CD4-positive, alpha-beta T cell treated with Interleukin-15 for 4 hours (primary cell): Measurements from ENCODE around the gene AKT3.
A peak's percentile ranks its signal among the peaks of the same experiment; 100 is the strongest.
"Not testable (repeated sequence)": the region's sequence is repeated elsewhere in the genome, so short reads cannot be mapped to it uniquely, and the experiment has no call there.

Source experiments
- DNase-seq: peaks from one replicate; pipeline ENCODE4 v3.0.0-alpha.2; 2020; ENCODE audit warnings: low spot score

Gene AKT3

DNA sequence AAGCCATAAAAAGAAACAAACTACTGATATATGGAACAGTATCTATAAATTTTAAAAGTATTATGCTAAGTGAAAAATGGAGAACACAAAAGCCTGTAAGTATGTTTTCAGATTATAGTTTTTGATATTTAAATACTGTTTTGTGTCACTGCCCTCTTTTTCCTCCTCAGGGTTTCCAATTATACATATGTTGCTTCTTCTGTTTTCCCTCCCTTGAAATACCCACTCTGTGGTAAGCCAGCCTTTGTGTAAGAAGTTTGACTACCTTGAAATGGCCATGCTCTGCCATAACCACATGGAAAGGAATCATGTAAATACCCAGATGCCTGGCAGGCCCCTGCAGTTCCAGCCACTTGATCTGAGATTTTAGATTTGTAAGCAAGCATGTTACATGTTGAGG is 248.3 kb downstream of the AKT3 start:
- no peak for DNase-seq

DNA sequence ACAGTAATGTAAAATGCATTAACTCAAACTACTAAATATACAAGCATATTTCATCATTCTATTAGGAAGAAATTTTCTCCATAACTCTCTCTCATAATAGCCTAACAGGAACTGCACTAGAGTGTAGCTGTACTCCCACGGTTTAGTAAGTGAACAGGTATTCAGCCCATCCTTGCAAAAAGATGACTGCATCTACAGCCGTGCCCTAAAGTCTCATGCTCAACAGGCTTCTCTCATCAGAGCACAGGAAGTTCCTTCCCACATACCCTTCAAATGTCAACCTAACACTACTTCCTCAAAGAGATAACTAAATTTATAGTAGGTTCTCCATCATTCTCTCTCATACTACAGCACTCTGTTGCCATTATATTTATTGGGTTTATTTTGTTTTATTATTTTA is 251.6 kb downstream of the AKT3 start:
- peak; percentile 48 for DNase-seq

DNA sequence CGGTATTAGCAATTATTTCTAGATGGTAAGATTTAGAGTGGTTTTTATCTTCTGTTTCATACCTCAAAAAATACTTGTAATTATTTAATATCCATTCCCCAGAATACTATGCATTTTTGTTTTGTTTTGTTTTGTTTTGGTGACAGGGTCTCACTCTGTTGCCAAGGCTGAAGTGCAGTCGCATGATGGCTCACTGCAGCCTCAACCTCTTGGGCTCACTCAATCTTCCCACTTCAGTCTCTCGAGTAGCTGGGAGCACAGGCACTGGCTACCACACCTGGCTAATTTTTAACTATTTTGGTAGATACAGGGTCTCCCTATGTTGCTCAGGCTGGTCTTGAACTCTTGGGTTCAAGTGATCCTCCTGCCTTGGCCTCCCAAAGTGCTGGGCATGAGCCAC is 252.7 kb downstream of the AKT3 start:
- peak; percentile 28 for DNase-seq

DNA sequence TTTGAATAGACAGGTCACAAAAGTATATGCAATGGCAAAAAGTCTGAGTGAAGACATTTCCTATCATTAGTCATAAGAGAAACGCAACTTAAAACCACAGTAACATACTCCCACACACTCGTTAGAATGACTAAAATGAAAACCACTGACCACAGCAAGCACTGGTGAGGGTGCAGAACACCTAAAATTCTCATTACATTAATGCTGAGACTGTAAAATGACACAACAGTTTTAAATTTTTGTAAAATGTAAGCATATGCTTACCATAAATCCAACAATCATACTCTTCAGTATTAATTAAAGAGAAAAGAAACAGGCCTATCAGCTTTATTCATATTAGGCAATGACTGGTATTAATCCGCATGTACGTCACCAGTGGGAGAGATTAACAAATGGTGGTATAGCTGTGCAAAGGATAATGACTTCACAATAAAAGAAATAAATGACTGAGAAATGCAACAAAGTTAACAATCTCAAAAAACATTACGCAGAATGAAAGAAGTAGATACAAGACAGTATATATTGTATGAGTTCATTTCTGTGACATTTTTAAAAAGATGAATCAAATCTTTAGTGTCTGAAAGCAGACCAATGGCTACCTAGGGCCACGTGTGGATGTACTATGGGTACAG is 253.5 kb downstream of the AKT3 start:
- peak; percentile 70 for DNase-seq

DNA sequence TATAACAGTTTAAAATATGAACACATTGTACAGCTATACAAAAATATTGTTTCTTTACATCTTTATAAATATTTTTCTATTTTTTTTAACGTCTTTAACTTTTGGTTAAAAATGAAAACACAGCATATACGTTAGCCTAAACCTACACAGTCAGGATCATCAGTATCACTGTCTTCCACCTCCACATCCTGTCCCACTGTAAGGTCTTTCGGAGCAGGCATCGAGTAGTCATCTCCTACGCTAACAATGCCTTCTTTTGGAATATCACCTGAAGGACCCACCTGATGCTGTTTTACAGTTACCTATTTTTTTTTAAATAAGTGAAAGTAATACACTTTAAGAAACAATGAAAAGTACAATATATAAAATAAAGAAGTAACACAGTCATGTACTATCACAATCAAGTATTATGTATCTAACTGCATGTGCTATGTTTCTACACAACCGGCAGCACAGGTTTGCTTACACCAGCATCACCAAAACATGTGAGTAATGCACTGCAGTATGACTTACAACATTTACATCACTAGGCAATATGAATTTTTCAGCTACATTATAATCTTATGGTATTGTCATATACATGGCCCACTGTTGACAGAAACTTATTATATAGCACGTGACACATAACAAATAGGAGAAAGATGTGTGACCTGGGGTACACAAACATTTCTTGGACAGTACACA is 254.4 kb downstream of the AKT3 start:
- peak; percentile 42 for DNase-seq

DNA sequence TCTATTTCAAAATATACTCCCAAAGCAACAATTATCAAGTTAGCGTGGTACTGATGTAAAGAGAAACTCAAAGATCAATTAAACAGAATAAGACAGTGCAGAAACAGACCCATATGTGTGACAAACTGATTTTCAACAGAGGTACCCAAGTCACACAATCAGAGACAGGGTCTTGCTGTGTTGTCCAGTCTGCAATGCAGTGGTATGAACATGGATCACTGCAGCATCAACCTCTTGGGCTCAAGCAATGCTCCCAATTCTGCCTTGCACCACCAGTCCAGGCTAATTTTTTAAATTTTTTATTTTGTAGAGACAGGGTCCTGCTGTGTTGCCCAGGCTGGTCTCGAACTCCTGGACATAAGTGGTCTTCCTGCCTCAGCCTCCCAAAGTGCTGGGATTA is 255.6 kb downstream of the AKT3 start:
- no peak for DNase-seq

DNA sequence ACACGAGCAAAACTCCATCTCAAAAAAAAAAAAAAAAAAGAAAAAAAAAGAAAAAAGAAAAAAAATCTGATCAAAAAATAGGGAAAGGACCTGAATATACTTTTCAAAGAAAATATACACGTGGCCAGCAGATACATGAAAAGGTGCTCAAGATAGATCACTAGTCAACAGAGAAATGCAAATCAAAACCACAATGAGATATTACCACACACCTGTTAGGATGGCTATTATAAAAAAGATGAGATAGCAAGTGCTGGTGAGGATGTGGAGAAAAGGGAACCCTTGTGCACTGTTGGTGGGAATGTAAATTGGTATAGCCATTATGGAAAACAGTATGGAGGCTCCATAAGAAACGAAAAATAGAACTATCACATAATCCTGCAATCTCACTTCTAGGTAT is 260.8 kb downstream of the AKT3 start:
- DNase-seq, result not testable (repeated sequence)

DNA sequence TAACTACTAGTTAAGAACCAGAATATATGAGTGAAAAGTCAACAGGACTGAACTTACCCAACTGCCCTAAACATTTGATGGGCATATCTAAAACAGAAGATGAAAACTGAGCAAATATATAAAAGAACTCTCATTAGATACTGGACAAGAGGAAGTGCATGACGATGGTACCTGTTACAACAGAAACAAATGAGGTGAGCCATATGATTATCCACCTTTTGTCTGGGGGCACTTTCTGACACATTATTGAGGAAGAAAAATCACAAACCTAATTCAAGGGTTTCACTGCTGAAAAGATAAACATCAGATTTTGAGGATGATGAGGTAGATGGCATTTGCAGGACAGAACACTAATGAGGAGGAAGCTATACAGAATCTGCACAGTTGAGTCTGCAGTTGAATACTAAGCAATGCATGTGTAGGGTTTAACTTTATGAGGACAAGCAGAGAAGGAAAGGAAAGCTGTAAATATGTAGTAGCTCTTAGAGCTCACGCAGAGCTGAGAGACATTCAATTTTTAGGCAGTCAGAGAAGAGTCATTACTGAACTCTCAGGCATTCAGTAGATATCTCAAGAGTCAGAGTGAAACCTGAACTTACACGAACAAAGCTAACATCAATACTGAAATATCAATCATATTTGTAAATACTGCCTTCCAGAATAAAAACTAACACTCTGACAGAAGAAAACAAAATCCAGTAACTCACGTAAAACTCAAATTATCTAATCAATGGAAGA is 262.1 kb downstream of the AKT3 start:
- DNase-seq, result no peak

DNA sequence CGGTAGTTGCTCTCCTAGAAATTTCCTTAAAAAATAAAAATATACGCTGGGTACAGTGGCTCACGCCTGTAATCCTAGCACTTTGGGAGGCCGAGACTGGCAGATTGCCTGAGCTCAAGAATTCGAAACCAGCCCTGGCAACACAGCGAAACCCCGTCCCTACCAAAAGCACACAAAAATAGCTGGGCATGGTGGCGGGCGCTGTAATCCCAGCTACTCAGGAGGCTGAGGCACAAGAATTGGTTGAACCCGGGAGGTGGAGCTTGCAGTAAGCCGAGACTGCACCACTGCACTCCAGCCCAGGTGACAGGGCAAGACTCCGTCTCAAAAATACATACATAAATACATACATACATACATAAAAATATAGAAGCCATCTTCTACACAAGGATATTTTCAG is 262.8 kb downstream of the AKT3 start:
- DNase-seq, result no peak

DNA sequence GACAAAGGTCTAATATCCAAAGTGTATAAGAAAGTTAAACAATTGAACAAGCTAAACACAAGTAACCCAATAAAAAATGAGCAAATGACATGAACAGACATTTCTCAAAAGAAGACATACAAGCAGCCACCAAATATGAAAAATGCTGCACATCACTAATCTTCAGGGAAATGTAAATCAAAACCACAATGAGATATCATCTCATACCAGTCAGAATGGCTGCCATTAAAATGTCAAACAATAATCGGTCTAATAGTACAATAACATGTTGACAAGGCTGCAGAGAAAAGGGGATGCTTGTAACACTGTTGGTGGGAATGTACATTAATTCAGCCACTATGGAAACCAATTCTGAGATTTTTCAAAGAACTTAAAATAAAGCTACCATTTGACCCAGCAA is 264.1 kb downstream of the AKT3 start:
- no peak for DNase-seq

DNA sequence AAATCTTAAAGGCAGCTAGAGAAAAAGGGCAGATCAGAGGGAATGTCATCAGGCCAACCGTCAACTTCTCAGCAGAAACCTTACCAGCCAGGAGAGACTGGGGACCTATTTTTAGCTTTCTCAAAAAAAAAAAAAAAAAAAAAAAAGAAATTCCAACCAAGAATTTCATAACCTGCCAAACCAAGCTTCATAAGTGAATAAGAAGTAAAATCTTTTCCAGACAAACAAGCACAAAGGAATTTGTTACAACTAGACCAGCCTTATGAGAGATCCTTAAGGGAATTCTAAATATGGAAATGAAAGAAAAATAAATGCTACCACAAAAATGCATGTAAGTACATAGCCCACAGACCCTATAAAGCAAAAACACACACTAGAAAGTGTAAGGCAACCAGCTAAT is 267.7 kb downstream of the AKT3 start:
- no peak for DNase-seq

DNA sequence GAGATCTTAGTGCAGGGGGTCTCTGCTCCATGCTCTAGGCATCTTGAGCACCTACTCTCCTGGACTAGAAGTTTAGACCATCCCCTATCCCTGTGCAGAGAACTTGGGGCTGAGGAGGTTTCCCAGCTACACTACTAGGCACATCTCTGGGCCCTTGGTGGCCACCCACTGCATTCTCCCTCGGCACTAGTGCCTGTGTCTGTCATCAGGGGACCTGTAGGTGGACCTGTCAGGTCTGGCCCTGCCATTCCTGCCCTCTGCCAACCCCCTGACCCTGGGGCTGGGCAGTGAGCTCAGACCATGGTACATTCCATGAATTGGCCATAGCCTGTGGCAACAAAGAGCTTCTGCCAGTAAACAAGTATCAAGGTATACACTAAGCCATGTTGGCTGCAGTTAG is 269.1 kb downstream of the AKT3 start:
- DNase-seq, result no peak

DNA sequence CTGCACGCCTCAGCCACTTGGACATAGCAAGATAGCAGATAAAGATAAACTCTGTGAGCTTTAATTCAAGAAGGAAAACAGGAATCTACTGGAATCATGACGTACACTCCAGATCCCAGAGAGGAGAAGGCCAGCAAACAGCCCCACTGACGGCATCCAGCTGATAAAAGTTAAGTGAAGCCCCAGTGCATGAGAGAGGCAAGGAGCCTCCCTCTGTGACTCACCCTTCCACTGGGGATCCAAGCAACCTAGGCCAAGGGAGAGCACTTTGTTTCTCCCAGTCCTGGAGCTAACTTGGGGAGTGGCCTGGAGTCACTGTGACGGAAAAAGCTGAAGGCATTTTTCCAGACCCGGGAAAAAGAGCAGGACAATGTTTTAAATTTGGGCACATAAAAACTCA is 270.0 kb downstream of the AKT3 start:
- DNase-seq, result no peak

DNA sequence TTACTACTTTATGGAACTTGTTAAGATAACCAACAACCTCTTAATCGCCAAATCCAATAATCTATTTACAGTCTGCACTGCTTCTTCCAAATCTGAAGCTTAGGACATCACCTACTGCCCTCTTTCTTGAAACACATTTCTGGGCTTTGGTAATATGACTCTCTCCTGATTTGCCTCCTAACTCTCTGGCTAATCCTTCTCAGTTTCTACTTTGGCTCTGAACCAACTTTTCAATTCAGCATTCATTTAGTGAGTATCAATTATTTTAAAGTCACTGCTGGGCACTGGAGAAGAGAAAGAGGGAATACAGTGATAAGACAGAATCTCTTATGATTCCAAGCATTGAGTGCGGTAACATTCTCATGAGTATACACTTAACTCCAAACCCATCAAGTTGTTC is 275.0 kb downstream of the AKT3 start:
- no peak for DNase-seq

DNA sequence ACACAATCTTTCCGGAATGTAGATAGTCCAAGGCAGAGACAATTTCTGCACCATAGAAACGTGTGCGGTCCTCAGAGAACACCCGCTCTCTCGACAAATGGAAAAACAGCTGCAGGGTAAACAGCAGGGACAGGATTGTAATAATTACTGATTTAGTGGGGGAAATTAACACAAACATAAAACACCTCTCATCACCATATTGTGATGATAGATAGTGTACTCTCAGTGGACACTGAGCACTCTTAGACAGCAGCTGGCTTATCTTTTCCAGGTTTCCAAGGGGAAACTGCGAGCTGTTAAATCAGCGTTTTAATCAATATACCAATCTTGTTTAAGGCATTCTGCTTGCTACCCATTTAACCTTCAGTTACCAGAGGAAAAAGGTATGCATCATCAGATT is 277.1 kb downstream of the AKT3 start:
- DNase-seq, result no peak

DNA sequence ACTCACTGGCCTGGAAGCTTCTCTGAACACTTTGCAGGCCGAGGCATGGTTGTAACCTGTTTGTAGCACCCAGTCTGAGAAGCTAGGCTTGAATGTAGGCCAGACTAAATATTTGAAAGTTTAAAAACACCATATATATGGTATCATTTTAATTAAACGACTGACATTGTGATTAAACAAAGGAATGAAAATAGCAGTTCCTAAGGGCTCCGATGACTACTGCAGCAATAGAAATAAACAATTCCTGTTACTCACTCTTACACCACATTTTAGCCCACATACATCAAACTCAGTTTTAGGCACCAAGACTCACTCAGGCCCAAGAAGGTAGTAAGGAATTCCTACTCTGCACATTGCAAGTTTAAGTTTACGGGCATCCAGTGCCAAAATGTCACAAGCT is 281.2 kb downstream of the AKT3 start:
- DNase-seq, result no peak

DNA sequence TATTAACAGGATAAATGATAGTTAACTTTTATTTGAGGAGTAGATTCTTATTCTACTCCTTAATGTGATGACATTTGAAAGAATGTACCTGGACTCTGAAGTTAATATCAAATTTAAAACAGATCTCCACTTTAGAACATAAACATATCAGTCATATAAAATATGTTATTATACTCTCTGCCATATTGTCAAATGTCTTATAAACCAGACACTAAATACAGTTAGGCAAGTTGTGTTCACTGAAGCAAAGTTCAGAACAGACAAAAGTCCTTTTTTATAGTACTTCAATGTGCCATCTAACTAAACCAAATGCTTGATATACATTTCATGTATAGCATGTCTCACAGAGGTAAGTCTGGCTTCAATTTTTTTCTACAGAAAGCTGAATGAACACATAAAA is 285.2 kb downstream of the AKT3 start:
- no peak for DNase-seq

DNA sequence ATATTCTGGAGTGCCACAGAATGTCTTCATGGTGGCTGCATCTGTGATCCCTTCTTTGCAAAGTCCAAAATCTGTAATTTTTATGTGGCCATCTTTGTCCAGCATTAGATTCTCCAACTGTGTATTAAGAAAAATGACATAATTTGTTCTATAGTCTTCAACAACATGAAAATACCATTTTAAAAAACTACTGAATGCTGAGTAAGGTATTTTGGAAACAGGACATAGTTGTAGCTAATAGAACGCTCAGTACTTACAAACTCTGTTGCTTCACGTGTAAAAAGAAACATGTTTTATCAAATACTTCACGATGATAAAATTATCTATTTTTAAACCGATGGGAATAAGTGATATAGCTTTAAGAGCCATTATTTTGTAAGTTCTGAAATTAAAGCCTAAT is 286.3 kb downstream of the AKT3 start:
- no peak for DNase-seq

DNA sequence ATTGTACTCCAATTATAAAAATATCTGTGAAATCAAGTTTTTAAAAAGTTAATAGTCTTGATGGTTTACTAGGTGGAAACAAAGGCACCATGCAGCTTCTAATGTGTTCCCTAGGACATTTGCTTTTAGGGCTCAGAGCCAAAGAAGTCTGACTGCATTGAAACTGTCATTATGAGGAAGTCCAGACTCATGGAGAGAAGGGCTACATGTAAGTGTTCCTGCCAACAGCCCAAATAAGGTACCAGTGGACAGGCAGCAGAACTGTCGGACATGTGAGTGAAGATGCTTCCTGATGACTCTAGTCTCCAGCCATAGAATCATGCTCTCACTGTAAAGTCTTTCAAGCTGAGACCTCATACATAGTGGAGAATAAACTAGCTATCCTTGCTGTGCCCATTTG is 287.6 kb downstream of the AKT3 start:
- DNase-seq, result no peak

DNA sequence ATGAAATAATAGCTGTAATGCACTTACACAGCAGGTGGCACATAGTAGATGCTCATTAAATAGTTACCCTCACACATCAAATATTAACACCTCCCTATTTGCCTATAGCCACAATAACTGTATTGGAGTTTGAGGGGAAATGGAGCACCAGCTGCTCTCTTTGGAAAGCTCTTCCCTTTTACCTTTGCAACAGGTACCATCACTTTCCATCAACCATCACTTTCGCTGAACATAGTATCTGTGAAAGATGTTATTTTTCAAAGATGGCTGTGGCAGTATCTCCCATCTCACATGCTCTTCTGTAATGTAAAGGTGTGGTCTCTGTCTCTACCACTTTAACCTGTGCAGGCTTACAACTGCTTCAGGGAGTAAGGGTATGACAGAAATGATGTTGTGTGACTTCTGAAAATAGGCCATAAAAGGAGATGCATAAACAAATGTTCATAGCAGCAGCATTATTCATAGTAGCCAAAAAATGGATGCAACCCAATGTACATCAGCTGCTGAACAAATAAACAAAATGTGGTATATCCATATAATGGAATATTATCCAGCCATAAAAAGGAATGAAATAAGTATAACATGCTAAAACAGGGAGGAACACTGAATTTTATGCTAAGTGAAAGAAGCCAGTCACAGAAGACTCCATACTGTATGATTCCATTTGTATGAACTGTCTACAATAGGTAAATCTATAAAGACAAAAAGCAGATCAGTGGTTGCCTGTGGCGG is 288.3 kb downstream of the AKT3 start:
- DNase-seq, result no peak

DNA sequence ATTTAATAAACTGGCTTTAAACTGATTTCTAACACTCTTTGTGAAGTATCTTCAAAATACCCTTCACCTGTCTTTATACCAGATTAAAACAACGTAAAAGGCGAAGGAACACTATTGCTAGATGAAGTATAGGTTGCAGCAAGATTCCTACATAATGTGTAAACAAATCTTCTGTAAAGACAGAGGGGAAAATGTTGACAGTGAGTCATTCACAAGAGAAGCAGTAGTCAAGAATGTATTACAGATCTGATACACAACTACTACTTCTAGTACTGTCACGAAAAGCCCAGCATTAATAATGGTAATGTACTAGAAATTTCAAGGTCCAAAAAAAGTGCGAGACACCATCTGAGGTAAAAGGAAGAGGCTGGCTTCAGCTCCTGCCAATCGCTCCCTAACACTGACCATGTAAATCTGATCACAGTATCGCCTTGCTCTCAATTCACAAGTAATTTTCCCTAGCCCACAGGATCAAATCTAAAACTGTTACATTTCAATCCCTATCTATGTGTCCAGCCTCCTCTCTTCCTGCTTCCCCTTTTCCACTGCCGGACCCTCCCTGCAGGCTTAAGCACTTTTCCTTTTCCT is 290.4 kb downstream of the AKT3 start:
- DNase-seq, result no peak

DNA sequence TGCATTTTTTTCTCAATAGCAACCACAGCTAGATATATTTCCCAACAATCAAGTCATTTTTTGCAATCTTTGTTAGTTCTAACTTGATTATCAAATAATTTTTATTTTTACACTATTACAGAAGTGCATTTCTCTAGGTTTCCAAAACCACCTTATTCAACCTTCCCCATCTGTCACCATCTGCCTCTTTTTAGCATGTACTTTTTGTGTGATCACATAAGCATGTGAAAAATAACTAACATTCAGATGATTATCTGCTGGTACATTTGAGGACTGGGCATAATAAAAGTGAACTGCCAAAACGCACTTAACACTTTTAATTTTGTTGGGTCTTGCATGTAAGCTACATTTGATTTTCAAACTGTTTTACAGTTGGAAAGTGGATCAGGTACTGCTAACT is 291.5 kb downstream of the AKT3 start:
- no peak for DNase-seq

DNA sequence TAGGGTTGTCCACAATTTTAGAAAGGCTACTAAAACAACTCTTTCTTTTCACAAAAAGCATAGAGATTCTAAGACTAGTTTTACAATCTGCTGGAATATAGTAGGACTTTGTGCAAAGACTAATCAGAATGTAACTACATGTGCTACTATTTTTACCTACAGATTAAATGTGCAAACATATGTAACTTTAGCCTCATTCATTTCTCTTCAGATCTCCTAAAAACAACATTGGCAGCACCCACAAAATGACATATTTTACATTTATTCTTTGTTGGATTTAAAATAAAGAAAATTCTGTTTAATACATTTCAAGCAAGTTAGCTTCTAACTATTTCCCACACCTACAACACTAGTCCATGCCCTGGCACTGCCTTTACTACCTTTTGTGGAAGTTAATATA is 292.2 kb downstream of the AKT3 start:
- no peak for DNase-seq
